Activated naive CD4-positive, alpha-beta T cell treated with anti-CD3 and anti-CD28 coated beads, Interleukin-2, amount 50 U/mL, for 16 hours (primary cell): Measurements from ENCODE around the gene IL10RA.
"Not testable (repeated sequence)": the region's sequence is repeated elsewhere in the genome, so short reads cannot be mapped to it uniquely, and the experiment has no call there.

Experiments used
- DNase-seq: peaks from one replicate; pipeline ENCODE4 v3.0.0-alpha.2; 2020

IL10RA gene

DNA sequence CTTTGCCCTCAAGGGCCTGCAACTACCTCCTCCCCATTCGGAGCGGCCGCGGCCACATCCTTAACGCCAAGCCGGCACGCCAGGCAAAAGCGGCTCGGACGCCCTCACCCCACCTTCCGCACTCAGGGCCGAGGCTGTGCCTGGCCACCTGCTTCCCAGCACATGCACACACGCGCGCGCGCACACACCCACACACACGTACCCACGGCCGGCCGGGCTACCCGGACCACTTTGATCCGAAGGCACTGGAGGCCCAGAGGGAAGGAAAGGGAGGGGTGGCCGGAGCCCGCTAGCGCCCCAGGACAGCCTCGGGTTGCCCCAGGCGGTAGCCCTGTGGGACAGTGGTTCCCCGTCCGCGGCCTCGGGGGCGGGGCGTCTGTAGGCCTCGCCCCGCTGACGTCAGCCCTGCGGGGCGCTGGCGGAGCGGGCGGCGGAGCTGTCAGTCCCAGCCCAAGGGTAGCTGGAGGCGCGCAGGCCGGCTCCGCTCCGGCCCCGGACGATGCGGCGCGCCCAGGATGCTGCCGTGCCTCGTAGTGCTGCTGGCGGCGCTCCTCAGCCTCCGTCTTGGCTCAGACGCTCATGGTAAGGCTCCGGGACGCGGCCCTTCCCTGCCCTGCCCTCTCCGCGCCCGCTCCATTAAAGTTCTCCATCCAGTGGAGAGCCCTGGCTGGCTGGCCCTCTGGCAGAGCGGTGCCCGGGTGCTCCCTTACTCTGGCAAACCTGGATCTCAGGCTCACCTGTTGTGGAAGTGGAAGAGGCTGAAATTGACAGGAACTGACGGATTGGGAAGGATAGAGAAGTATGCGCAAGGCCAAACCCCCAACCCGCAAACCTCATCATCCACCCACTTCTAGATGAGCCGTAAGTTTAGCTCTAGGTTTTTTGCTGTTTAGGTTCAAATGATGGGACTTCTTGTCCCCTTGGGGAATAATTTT is at the start of gene IL10RA:
Gene IL10RA, plus strand, starts transcription at position 442 of the 935 bp plus-strand sequence. Its CDS starts 74 bp downstream, at position 516.
- peak; percentile 79 for DNase-seq

GRCh38 chr11:117936973-117937372 is 49.2 kb upstream of the IL10RA start:
- DNase-seq = no peak

DNA sequence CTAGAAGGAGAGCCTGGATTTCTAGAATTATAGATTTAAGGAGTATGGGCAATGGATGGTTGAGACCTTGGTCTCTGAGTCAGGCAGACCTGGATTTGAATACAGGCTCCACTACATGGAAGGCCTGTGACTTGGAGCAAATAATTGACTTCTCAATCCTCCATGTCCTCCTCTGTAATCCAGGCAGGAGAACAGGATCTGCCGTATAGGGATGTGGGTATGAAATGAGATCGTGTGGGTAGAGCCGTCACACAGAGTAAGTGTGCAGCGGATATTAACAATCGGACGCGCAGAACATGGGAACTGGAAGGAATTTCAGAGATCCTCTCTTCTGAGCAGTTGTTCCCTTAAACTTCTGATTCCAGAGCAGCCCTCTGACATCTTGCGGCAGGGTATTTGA is 45.5 kb upstream of the IL10RA start:
- no peak for DNase-seq

GRCh38 chr11:117941163-117941707 is 45.0 kb upstream of the IL10RA start:
- DNase-seq = no peak

DNA sequence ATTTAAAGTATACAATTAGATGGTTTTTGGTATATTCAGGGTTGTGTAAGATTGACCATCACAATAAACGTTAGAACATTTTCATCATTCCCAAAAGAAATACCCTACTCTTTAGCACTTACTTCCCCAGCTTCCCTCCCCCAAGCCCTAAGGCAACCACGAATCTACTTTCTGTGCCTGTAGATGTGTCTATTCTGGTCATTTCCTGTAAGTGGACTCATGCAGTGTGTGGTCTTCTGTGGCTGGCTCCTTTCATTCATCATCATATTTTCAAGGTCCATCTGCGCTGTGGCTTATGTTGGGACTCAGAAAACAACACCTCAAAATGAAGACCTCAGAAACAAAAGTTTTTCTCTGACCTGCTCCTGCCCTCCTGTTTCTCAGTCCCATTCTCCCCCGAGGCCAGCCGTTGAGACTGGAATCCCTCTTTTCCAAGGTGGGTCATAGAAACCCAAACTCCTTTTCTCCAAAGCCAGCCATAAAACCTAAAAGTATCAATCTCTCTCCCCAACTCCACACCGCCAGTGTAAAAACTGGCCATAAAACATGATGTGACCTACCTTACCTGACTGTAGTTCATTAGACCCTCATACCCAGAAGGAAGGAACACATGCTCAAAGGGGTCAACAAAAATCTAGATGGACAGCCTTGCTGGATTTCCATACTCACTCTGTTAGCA is 44.1 kb upstream of the IL10RA start:
- DNase-seq = no peak

DNA sequence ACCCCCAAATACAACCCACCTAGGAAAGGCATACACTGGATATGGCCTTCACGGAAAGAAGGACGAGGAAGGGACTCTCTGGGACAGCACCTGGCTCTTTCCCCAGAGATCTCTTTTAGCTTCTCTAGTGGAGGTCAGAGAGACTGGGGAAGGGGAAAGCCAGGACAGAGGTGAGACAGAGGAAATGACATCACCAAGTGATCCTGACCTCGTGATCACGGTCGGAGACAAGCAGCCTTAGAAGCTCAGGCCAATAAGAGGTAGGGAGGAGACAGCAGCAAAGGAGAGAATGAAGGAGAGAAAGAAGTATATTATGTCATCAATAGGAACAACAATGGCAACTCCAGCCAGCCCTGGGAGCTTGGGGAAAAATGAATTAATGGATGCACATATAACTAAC is 41.6 kb upstream of the IL10RA start:
- no peak for DNase-seq

- DNase-seq = no peak
These were observed 41.0 kb upstream of the IL10RA start for GRCh38 chr11:117945047-117945810.

GRCh38 chr11:117946156-117946841 is 39.9 kb upstream of the IL10RA start:
- DNase-seq = no peak

GRCh38 chr11:117946842-117947526 is 39.2 kb upstream of the IL10RA start:
- DNase-seq = peak; percentile 77

- not testable (repeated sequence) for DNase-seq
These were observed 38.4 kb upstream of the IL10RA start for GRCh38 chr11:117947751-117948150.

GRCh38 chr11:117948466-117948865 is 37.7 kb upstream of the IL10RA start:
- not testable (repeated sequence) for DNase-seq

- no peak for DNase-seq
These were observed 37.1 kb upstream of the IL10RA start for GRCh38 chr11:117949062-117949461.

- peak; percentile 30 for DNase-seq
These were observed 35.9 kb upstream of the IL10RA start for GRCh38 chr11:117950301-117950700.

GRCh38 chr11:117950993-117951961 is 34.9 kb upstream of the IL10RA start:
- DNase-seq = peak; percentile 45

GRCh38 chr11:117953024-117953671 is 33.0 kb upstream of the IL10RA start:
- DNase-seq = no peak

DNA sequence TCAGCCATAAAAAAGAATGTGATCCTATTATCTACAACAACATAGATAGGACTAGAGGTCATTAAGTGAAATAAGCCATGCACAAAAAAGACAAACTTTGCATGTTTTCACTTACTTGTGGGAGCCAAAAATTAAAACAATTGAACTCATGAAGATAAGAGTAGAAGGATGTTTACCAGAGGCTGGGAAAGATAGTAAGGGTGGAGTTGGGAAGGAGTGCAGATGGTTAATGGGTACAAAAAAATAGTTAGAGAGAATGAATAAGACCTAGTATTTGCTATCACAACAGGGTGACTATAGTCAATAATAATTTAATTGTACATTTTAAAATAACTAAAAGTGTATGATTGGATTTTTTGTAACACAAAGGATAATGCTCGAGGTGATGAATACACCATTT is 27.2 kb upstream of the IL10RA start:
- DNase-seq = no peak

GRCh38 chr11:117959438-117960149 is 26.6 kb upstream of the IL10RA start:
- no peak for DNase-seq

- DNase-seq = no peak
These were observed 25.8 kb upstream of the IL10RA start for GRCh38 chr11:117960406-117960805.

DNA sequence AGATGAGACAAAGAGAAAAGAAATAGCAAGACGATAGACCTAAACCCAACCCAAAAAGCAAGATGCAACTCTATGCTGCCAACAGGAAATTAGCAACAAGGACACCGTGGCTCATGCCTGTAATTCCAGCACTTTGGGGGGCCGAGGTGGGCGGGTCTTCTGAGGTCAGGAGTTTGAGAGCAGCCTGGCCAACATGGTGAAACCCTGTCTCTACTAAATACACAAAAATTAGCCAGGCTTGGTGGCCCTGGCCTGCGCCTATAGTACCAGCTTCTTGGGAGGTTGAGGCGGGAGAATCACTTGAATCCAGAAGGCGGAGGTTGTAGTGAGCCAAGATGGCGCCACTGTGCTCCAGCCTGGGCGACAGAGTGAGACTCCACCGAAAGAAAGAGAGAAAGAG is 24.3 kb upstream of the IL10RA start:
- no peak for DNase-seq
